ENCODE results near the gene INMT.

The INMT gene

DNA sequence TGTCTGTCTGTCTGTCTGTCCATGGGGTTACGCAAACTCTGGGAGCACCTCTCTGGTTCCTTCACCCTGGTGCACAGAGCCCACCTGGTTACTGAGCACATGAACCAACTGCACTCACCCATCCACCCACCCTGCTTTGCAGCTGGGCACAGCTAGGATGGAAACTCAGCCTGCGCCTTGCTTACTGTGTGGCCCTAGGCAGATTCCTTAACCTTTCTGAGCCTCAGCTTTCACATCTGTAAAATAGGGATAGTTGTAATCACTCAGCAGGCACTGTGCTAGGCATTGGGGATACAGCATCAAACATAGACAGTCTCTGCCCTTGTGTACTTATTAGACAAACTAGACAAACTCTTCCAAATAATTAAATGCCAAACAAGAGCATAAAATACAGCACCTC is 21.8 kb upstream of the INMT start:
- no peak for TF ChIP-seq GABPA (IDR thresholded peaks at IDR 0.05; ENCODE audit: low read depth)
- TF ChIP-seq, protein P1, sequence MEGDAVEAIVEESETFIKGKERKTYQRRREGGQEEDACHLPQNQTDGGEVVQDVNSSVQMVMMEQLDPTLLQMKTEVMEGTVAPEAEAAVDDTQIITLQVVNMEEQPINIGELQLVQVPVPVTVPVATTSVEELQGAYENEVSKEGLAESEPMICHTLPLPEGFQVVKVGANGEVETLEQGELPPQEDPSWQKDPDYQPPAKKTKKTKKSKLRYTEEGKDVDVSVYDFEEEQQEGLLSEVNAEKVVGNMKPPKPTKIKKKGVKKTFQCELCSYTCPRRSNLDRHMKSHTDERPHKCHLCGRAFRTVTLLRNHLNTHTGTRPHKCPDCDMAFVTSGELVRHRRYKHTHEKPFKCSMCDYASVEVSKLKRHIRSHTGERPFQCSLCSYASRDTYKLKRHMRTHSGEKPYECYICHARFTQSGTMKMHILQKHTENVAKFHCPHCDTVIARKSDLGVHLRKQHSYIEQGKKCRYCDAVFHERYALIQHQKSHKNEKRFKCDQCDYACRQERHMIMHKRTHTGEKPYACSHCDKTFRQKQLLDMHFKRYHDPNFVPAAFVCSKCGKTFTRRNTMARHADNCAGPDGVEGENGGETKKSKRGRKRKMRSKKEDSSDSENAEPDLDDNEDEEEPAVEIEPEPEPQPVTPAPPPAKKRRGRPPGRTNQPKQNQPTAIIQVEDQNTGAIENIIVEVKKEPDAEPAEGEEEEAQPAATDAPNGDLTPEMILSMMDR (IDR thresholded peaks at IDR 0.05; ENCODE audit: insufficient read depth, low read length) = no peak
- H3K27ac ChIP-seq (replicated peaks) = no peak overlapping the region
- no peak for DNase-seq (ENCODE audit: low read depth in 1 of 2, low spot score in 1 of 2)
- no peak overlapping the region for H3K4me3 ChIP-seq (replicated peaks; ENCODE audit: insufficient read depth, low read length)
- no peaks in the 10 kb centered on the region for H3K27me3 ChIP-seq (ENCODE audit: insufficient read depth, poor library complexity, severe bottlenecking)

DNA sequence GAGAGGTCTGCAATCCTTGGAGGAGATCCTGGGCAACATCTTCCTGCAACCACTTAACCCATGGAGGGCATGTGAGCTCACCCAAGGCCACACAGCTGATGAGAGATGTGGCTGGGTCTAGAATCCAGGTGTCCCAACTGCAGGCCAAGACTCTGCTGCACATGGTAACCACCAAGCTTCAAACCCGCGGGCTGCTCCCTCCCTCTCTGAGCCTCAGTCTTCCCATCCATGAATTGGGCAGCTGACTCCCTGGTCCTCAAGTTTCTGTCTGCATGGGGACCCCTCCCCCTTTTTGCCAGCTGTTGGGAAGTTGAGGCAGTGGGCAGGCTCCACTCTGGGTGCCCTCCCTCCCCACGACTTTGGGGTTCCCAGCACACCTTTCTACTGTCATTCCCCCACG is 20.9 kb upstream of the INMT start:
- no peak for TF ChIP-seq GABPA (IDR thresholded peaks at IDR 0.05; ENCODE audit: low read depth)
- TF ChIP-seq, protein P1 (IDR thresholded peaks at IDR 0.05; ENCODE audit: insufficient read depth, low read length) = no peak
- TF ChIP-seq, protein P2, sequence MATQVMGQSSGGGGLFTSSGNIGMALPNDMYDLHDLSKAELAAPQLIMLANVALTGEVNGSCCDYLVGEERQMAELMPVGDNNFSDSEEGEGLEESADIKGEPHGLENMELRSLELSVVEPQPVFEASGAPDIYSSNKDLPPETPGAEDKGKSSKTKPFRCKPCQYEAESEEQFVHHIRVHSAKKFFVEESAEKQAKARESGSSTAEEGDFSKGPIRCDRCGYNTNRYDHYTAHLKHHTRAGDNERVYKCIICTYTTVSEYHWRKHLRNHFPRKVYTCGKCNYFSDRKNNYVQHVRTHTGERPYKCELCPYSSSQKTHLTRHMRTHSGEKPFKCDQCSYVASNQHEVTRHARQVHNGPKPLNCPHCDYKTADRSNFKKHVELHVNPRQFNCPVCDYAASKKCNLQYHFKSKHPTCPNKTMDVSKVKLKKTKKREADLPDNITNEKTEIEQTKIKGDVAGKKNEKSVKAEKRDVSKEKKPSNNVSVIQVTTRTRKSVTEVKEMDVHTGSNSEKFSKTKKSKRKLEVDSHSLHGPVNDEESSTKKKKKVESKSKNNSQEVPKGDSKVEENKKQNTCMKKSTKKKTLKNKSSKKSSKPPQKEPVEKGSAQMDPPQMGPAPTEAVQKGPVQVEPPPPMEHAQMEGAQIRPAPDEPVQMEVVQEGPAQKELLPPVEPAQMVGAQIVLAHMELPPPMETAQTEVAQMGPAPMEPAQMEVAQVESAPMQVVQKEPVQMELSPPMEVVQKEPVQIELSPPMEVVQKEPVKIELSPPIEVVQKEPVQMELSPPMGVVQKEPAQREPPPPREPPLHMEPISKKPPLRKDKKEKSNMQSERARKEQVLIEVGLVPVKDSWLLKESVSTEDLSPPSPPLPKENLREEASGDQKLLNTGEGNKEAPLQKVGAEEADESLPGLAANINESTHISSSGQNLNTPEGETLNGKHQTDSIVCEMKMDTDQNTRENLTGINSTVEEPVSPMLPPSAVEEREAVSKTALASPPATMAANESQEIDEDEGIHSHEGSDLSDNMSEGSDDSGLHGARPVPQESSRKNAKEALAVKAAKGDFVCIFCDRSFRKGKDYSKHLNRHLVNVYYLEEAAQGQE (IDR thresholded peaks at IDR 0.05; ENCODE audit: insufficient replicate concordance, low read depth) = no peak
- TF ChIP-seq POLR2AphosphoS5 (IDR thresholded peaks at IDR 0.05; ENCODE audit: low read depth) = no peak
- no peak for TF ChIP-seq SPI1 (IDR thresholded peaks at IDR 0.05; ENCODE audit: borderline replicate concordance, low read depth)
- peaks cover 2% of the 10 kb centered on the region for H3K27me3 ChIP-seq (ENCODE audit: insufficient read depth, poor library complexity, severe bottlenecking)
- H3K27ac ChIP-seq (replicated peaks) = no peak overlapping the region
- no peak overlapping the region for H3K4me3 ChIP-seq (replicated peaks; ENCODE audit: insufficient read depth, low read length)
- DNase-seq (ENCODE audit: low read depth in 1 of 2, low spot score in 1 of 2) = no peak

DNA sequence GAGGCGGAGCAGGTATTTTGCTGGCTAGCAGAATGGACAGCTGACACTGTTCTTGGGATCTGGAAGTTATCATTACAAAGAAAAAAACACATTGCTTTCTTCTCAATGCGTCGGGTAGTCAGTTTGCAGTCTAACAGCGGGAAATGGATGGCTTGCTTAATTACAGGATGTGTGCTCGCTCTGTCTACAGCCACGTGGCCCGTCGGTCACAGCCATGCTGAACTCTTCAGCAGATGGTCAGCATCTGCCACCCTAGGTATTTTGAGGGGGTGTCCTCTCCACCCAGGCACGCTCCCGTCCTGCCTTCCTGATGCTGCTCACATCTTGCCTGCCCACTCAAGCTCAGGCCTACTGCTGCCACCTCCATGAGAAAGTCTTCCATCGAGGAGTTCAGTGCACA is 20.4 kb upstream of the INMT start:
- TF ChIP-seq, protein P1 (IDR thresholded peaks at IDR 0.05; ENCODE audit: insufficient read depth, low read length) = no peak
- TF ChIP-seq, protein P2 (IDR thresholded peaks at IDR 0.05; ENCODE audit: insufficient replicate concordance, low read depth) = no peak
- TF ChIP-seq POLR2AphosphoS5 (IDR thresholded peaks at IDR 0.05; ENCODE audit: low read depth) (no peak), GABPA (IDR thresholded peaks at IDR 0.05; ENCODE audit: low read depth) (no peak), SPI1 (IDR thresholded peaks at IDR 0.05; ENCODE audit: borderline replicate concordance, low read depth) (no peak)
- no peak overlapping the region for H3K4me3 ChIP-seq (replicated peaks; ENCODE audit: insufficient read depth, low read length)
- no peak overlapping the region for H3K27ac ChIP-seq (replicated peaks)
- peaks cover 2% of the 10 kb centered on the region for H3K27me3 ChIP-seq (ENCODE audit: insufficient read depth, poor library complexity, severe bottlenecking)
- no peak for DNase-seq (ENCODE audit: low read depth in 1 of 2, low spot score in 1 of 2)

DNA sequence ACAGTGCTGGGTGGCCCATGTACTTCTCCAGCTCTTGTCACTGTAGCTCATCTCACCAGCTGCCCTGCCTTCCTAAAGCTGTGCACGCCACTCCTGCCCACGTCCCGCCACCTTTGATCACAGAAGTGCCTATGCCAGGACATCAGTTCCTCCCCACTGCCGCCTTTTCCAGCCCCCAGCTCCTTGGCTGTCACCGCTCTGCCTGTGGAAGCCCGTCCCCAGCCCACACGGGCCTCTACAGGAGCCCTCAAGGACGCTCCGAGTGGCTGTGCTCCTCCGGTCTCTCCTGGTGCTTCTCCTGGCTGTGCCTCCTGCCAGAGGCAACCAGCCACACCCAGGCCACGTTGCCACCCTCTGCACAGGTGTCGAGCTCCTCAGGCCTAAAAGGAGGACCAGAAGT is 19.3 kb upstream of the INMT start:
- H3K27ac ChIP-seq (replicated peaks) = no peak overlapping the region
- peaks cover 4% of the 10 kb centered on the region for H3K27me3 ChIP-seq (ENCODE audit: insufficient read depth, poor library complexity, severe bottlenecking)
- no peak for DNase-seq (ENCODE audit: low read depth in 1 of 2, low spot score in 1 of 2)
- H3K4me3 ChIP-seq (replicated peaks; ENCODE audit: insufficient read depth, low read length) = no peak overlapping the region
- no peak for TF ChIP-seq GABPA (IDR thresholded peaks at IDR 0.05; ENCODE audit: low read depth)
- no peak for TF ChIP-seq POLR2AphosphoS5 (IDR thresholded peaks at IDR 0.05; ENCODE audit: low read depth)
- TF ChIP-seq, protein P1 (IDR thresholded peaks at IDR 0.05; ENCODE audit: insufficient read depth, low read length) = no peak
- TF ChIP-seq, protein P2 (IDR thresholded peaks at IDR 0.05; ENCODE audit: insufficient replicate concordance, low read depth) = no peak
- no peak for TF ChIP-seq SPI1 (IDR thresholded peaks at IDR 0.05; ENCODE audit: borderline replicate concordance, low read depth)

All from HL-60 (cell line).